Memory B cell (primary cell): ENCODE results near the gene TBC1D8.

Experiments
- ATAC-seq: fragments of 150-1000 bp; cut with Tn5 transposase; 2 replicates; pipeline ENCODE4 v1.10.0; 2021; ENCODE audit warnings: low read depth, mild to moderate bottlenecking, moderate library complexity
- DNase-seq, 2 donors: peaks; one replicate each; pipeline ENCODE4 v3.0.0; 2022; ENCODE audit warnings: low spot score in 2 of 2
- H3K27ac Mint-ChIP-seq: one replicate; pipeline ENCODE4 v1.8.0; 2022; ENCODE audit warnings: mild to moderate bottlenecking, moderate library complexity, mixed read lengths
- H3K27me3 Mint-ChIP-seq: one replicate; pipeline ENCODE4 v1.8.0; 2022; ENCODE audit warnings: mixed read lengths
- H3K36me3 Mint-ChIP-seq: one replicate; pipeline ENCODE4 v1.8.0; 2022; ENCODE audit warnings: mild to moderate bottlenecking, mixed read lengths
- H3K4me1 Mint-ChIP-seq: one replicate; pipeline ENCODE4 v1.8.0; 2022; ENCODE audit warnings: mixed read lengths
- H3K4me3 Mint-ChIP-seq: one replicate; pipeline ENCODE4 v1.8.0; 2022; ENCODE audit warnings: mild to moderate bottlenecking, moderate library complexity, mixed read lengths
- H3K9me3 Mint-ChIP-seq: one replicate; pipeline ENCODE4 v1.8.0; 2022; ENCODE audit warnings: mixed read lengths

The TBC1D8 gene

DNA sequence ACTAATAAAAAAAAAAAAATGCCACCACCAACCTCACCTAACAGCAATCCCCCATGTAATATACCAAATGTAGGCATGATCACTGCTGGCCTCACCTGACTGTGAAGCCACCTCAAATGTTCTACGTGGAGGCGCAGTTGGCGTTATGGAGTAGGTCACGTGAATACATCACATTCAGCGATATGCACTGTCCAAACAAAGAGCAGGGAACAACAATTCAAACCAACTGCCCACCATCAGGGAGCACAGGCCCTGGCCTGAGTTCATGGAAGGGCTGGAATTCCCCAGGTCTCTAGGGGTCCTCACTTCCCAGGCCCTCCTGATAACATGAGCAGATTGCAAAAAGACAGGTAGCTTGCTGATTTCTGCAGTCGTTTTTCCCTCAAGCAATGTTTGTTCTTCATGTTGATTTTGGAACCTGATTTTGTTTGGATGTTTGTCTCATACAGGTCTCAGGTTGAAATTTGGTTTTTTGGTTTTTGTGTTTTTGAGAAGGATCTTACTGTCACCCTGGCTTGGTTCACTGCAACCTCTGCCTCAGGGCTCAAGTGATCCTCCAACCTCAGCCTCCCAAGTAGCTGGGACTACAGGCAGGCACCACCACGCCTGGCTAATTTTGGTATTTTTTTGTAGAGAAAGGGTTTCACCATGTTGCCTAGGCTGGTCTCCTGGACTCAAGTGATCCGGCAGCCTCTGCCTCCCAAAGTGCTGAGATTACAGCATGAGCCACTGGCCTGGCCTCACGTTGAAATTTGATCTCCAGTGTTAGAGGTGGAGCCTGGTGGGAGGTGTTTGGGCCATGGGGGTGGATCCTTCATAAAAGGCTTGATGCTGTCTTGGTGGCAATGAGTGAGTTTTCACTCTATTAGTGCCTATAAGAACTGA, 15.5 kb downstream of the TBC1D8 start:
- H3K27ac Mint-ChIP-seq = no peak overlapping the region
- H3K9me3 Mint-ChIP-seq = peaks cover 3% of the 10 kb centered on the region
- peaks cover 6% of the 10 kb centered on the region for H3K4me1 Mint-ChIP-seq
- no peak overlapping the region for H3K4me3 Mint-ChIP-seq
- no peak for ATAC-seq
- H3K27me3 Mint-ChIP-seq = peaks cover 8% of the 10 kb centered on the region
- peaks cover 2% of the 10 kb centered on the region for H3K36me3 Mint-ChIP-seq
- no peak for DNase-seq

GRCh38 chr2:101133492-101134100, 17.6 kb downstream of the TBC1D8 start:
- Mint-ChIP-seq H3K36me3 (no peaks in the 10 kb centered on the region), H3K27me3 (no peaks in the 10 kb centered on the region), H3K9me3 (no peaks in the 10 kb centered on the region), H3K4me3 (no peak overlapping the region), H3K4me1 (peaks cover 6% of the 10 kb centered on the region), H3K27ac (peak overlapping the region; percentile 56)
- ATAC-seq (peak; percentile 69), DNase-seq (no peak)

GRCh38 chr2:101132202-101132601, 19.0 kb downstream of the TBC1D8 start:
- H3K36me3 Mint-ChIP-seq = no peaks in the 10 kb centered on the region
- no peaks in the 10 kb centered on the region for H3K27me3 Mint-ChIP-seq
- H3K27ac Mint-ChIP-seq = no peak overlapping the region
- H3K9me3 Mint-ChIP-seq = no peaks in the 10 kb centered on the region
- no peak for ATAC-seq
- peaks cover 6% of the 10 kb centered on the region for H3K4me1 Mint-ChIP-seq
- no peak for DNase-seq
- H3K4me3 Mint-ChIP-seq = no peak overlapping the region

GRCh38 chr2:101130081-101130480, 21.1 kb downstream of the TBC1D8 start:
- DNase-seq (no peak), ATAC-seq (no peak)
- peaks cover 6% of the 10 kb centered on the region for H3K4me1 Mint-ChIP-seq
- H3K36me3 Mint-ChIP-seq = no peaks in the 10 kb centered on the region
- no peaks in the 10 kb centered on the region for H3K27me3 Mint-ChIP-seq
- no peak overlapping the region for H3K27ac Mint-ChIP-seq
- no peaks in the 10 kb centered on the region for H3K9me3 Mint-ChIP-seq
- no peak overlapping the region for H3K4me3 Mint-ChIP-seq

- H3K27ac Mint-ChIP-seq = no peak overlapping the region
- no peaks in the 10 kb centered on the region for H3K4me1 Mint-ChIP-seq
These were observed 23.7 kb downstream of the TBC1D8 start for GRCh38 chr2:101127319-101128056.

GRCh38 chr2:101125808-101126207, 25.4 kb downstream of the TBC1D8 start:
- Mint-ChIP-seq H3K4me3 (no peak overlapping the region), H3K27ac (no peak overlapping the region), H3K27me3 (peaks cover 1% of the 10 kb centered on the region), H3K4me1 (no peaks in the 10 kb centered on the region), H3K36me3 (no peaks in the 10 kb centered on the region), H3K9me3 (no peaks in the 10 kb centered on the region)
- ATAC-seq (no peak), DNase-seq (no peak)

More at GRCh38 chr2:101127319-101128056, 23.7 kb downstream of the TBC1D8 start:
- Mint-ChIP-seq H3K4me3 (no peak overlapping the region), H3K9me3 (no peaks in the 10 kb centered on the region), H3K27me3 (peaks cover 1% of the 10 kb centered on the region), H3K36me3 (no peaks in the 10 kb centered on the region)
- no peak for ATAC-seq
- DNase-seq = no peak

GRCh38 chr2:101125374-101125773, 25.8 kb downstream of the TBC1D8 start:
- Mint-ChIP-seq H3K4me3 (no peak overlapping the region), H3K36me3 (no peaks in the 10 kb centered on the region), H3K27me3 (peaks cover 1% of the 10 kb centered on the region), H3K9me3 (no peaks in the 10 kb centered on the region), H3K27ac (no peak overlapping the region), H3K4me1 (no peaks in the 10 kb centered on the region)
- DNase-seq = no peak
- ATAC-seq = no peak

GRCh38 chr2:101124643-101125366, 26.4 kb downstream of the TBC1D8 start:
- no peaks in the 10 kb centered on the region for H3K36me3 Mint-ChIP-seq
- ATAC-seq (no peak), DNase-seq (no peak)
- no peak overlapping the region for H3K4me3 Mint-ChIP-seq
- peaks cover 1% of the 10 kb centered on the region for H3K27me3 Mint-ChIP-seq
- H3K4me1 Mint-ChIP-seq = no peaks in the 10 kb centered on the region
- no peak overlapping the region for H3K27ac Mint-ChIP-seq
- no peaks in the 10 kb centered on the region for H3K9me3 Mint-ChIP-seq

- Mint-ChIP-seq H3K4me3 (no peak overlapping the region), H3K27me3 (peaks cover 1% of the 10 kb centered on the region), H3K4me1 (no peaks in the 10 kb centered on the region), H3K27ac (no peak overlapping the region), H3K36me3 (no peaks in the 10 kb centered on the region), H3K9me3 (no peaks in the 10 kb centered on the region)
- no peak for DNase-seq
- ATAC-seq = no peak
These were observed 27.2 kb downstream of the TBC1D8 start for GRCh38 chr2:101123795-101124471.

- H3K27me3 Mint-ChIP-seq = peaks cover 1% of the 10 kb centered on the region
- no peaks in the 10 kb centered on the region for H3K36me3 Mint-ChIP-seq
- H3K4me1 Mint-ChIP-seq = no peaks in the 10 kb centered on the region
- H3K27ac Mint-ChIP-seq = no peak overlapping the region
- no peak overlapping the region for H3K4me3 Mint-ChIP-seq
- H3K9me3 Mint-ChIP-seq = no peaks in the 10 kb centered on the region
- no peak for ATAC-seq
- no peak for DNase-seq
These were observed 30.0 kb downstream of the TBC1D8 start for GRCh38 chr2:101121174-101121573.

GRCh38 chr2:101120124-101120996, 30.8 kb downstream of the TBC1D8 start:
- no peaks in the 10 kb centered on the region for H3K9me3 Mint-ChIP-seq
- H3K27ac Mint-ChIP-seq = no peak overlapping the region
- no peak overlapping the region for H3K4me3 Mint-ChIP-seq
- no peaks in the 10 kb centered on the region for H3K36me3 Mint-ChIP-seq
- no peaks in the 10 kb centered on the region for H3K4me1 Mint-ChIP-seq
- ATAC-seq (no peak), DNase-seq (no peak)
- peaks cover 1% of the 10 kb centered on the region for H3K27me3 Mint-ChIP-seq

- H3K27ac Mint-ChIP-seq = no peak overlapping the region
These were observed 31.8 kb downstream of the TBC1D8 start for GRCh38 chr2:101119431-101119830.

More at GRCh38 chr2:101119431-101119830, 31.8 kb downstream of the TBC1D8 start:
- H3K36me3 Mint-ChIP-seq = no peaks in the 10 kb centered on the region
- ATAC-seq (no peak), DNase-seq (no peak)
- H3K4me3 Mint-ChIP-seq = no peak overlapping the region
- no peaks in the 10 kb centered on the region for H3K27me3 Mint-ChIP-seq
- no peaks in the 10 kb centered on the region for H3K9me3 Mint-ChIP-seq
- H3K4me1 Mint-ChIP-seq = peaks cover 7% of the 10 kb centered on the region
